Ishikawa (cell line): ENCODE measurements around the gene LRRC19.

Experiments
- CEBPB ChIP-seq: IDR thresholded peaks from 2 replicates; pipeline ENCODE4 v1.6.1; 2012
- CREB1 ChIP-seq: IDR thresholded peaks from 2 replicates; pipeline ENCODE4 v1.6.1; 2012; ENCODE audit warnings: low read depth
- EGR1 ChIP-seq: IDR thresholded peaks from 2 replicates; pipeline ENCODE4 v1.6.1; 2012
- EP300 ChIP-seq: IDR thresholded peaks from 2 replicates; pipeline ENCODE4 v1.6.1; 2012; ENCODE audit warnings: borderline replicate concordance
- FOXM1 ChIP-seq: IDR thresholded peaks from 2 replicates; pipeline ENCODE4 v1.6.1; 2012; ENCODE audit warnings: low read depth, borderline replicate concordance
- NFIC ChIP-seq: IDR thresholded peaks from 2 replicates; pipeline ENCODE4 v1.6.1; 2012
- RAD21 ChIP-seq: IDR thresholded peaks from 2 replicates; pipeline ENCODE4 v1.6.1; 2012; ENCODE audit warnings: low read depth
- TAF1 ChIP-seq: IDR thresholded peaks from 2 replicates; pipeline ENCODE4 v1.6.1; 2012; ENCODE audit warnings: low read depth, mild to moderate bottlenecking
- TCF12 ChIP-seq: IDR thresholded peaks from 2 replicates; pipeline ENCODE4 v1.6.1; 2012; ENCODE audit warnings: low read depth
- TEAD4 ChIP-seq: IDR thresholded peaks from 2 replicates; pipeline ENCODE4 v1.6.1; 2012
- USF1 ChIP-seq: IDR thresholded peaks from 2 replicates; pipeline ENCODE4 v1.6.1; 2012
- YY1 ChIP-seq: IDR thresholded peaks from 2 replicates; pipeline ENCODE4 v1.6.1; 2012; ENCODE audit warnings: low read depth
- ZBTB7A ChIP-seq: IDR thresholded peaks from 2 replicates; pipeline ENCODE4 v1.6.1; 2012; ENCODE audit warnings: low read depth
- TF ChIP-seq, protein P1 (sequence below): IDR thresholded peaks from 2 replicates; pipeline ENCODE4 v1.6.1; 2012
- TF ChIP-seq, protein P2 (sequence below): IDR thresholded peaks from 2 replicates; pipeline ENCODE4 v1.6.1; 2012; ENCODE audit warnings: low read depth, mild to moderate bottlenecking

The LRRC19 gene

GRCh38 chr9:27047136-27047535 lies 41.7 kb upstream of the LRRC19 start:
- TF ChIP-seq, protein P1, sequence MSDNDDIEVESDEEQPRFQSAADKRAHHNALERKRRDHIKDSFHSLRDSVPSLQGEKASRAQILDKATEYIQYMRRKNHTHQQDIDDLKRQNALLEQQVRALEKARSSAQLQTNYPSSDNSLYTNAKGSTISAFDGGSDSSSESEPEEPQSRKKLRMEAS = no peak
- TF ChIP-seq EP300 (no peak), NFIC (no peak), TCF12 (no peak), EGR1 (no peak), CREB1 (no peak), TAF1 (no peak), YY1 (no peak), TEAD4 (no peak), RAD21 (no peak), CEBPB (no peak), ZBTB7A (no peak), USF1 (no peak), FOXM1 (no peak)
- TF ChIP-seq, protein P2, sequence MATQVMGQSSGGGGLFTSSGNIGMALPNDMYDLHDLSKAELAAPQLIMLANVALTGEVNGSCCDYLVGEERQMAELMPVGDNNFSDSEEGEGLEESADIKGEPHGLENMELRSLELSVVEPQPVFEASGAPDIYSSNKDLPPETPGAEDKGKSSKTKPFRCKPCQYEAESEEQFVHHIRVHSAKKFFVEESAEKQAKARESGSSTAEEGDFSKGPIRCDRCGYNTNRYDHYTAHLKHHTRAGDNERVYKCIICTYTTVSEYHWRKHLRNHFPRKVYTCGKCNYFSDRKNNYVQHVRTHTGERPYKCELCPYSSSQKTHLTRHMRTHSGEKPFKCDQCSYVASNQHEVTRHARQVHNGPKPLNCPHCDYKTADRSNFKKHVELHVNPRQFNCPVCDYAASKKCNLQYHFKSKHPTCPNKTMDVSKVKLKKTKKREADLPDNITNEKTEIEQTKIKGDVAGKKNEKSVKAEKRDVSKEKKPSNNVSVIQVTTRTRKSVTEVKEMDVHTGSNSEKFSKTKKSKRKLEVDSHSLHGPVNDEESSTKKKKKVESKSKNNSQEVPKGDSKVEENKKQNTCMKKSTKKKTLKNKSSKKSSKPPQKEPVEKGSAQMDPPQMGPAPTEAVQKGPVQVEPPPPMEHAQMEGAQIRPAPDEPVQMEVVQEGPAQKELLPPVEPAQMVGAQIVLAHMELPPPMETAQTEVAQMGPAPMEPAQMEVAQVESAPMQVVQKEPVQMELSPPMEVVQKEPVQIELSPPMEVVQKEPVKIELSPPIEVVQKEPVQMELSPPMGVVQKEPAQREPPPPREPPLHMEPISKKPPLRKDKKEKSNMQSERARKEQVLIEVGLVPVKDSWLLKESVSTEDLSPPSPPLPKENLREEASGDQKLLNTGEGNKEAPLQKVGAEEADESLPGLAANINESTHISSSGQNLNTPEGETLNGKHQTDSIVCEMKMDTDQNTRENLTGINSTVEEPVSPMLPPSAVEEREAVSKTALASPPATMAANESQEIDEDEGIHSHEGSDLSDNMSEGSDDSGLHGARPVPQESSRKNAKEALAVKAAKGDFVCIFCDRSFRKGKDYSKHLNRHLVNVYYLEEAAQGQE = no peak

DNA sequence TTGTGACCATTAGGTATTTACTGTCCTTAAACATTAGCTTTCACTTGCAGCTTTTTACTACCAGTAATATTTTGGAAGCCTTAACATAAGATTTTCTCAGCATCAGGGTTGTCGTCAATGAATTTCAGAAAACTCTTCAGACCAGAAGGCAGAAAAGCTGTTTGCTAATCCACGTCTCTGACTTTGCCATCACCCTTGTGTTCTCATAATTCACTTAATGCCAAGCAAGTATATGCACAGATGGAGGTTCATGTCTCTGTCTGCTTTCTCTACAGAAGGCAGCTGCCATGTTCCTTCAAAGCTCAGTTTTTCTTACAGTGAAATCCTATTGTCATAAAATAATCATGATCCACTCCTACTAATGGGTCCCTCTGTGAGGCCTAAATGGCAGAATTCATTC lies 37.7 kb upstream of the LRRC19 start:
- TF ChIP-seq RAD21 (no peak), CREB1 (no peak), CEBPB (no peak), TEAD4 (no peak), ZBTB7A (no peak), NFIC (no peak)
- TF ChIP-seq, protein P1 = no peak

DNA sequence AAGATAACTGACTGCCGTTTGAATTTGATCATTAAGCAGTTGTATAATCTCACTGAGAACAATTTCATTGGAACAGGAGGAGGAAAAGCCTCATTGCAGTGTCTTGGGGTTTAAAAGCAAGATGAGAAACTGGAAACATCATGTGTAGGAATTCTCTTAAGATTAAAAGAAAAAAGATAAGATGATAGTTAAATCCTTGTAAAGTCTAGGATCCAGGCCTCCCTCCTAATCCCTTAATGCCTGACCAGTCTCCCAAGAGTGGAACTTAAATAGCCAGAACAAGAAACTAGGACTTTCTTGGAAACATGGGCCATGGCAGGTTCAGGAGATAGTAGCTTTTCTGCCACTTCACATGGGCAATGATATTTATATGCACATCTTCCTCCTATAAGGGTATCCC lies 37.0 kb upstream of the LRRC19 start:
- no peak for TF ChIP-seq ZBTB7A
- no peak for TF ChIP-seq TAF1
- TF ChIP-seq, protein P1 = no peak
- no peak for TF ChIP-seq NFIC
- no peak for TF ChIP-seq USF1
- TF ChIP-seq, protein P2 = no peak
- no peak for TF ChIP-seq EP300
- TF ChIP-seq RAD21 = no peak
- TF ChIP-seq TEAD4 = no peak
- no peak for TF ChIP-seq TCF12
- no peak for TF ChIP-seq FOXM1
- TF ChIP-seq YY1 = no peak

- TF ChIP-seq TCF12 (no peak), ZBTB7A (no peak), CEBPB (no peak), CREB1 (no peak)
These were observed 36.3 kb upstream of the LRRC19 start for GRCh38 chr9:27041746-27042145.

- TF ChIP-seq EGR1 (no peak), NFIC (no peak), CEBPB (no peak), EP300 (no peak), FOXM1 (no peak), TAF1 (no peak), TEAD4 (no peak), USF1 (no peak), TCF12 (no peak), ZBTB7A (no peak), RAD21 (no peak), YY1 (no peak), CREB1 (no peak)
- TF ChIP-seq, protein P2 = no peak
- TF ChIP-seq, protein P1 = no peak
These were observed 32.0 kb upstream of the LRRC19 start for GRCh38 chr9:27037499-27037898.
